Measurements from ENCODE around the gene USP17L29. TPM values are rescaled to one million over a fixed set of nuclear protein-coding genes. Genes with fewer than 3 reads are reported as not detected.
A peak's percentile ranks its signal among the peaks of the same experiment; 100 is the strongest.
"Not testable (repeated sequence)": the region's sequence is repeated elsewhere in the genome, so short reads cannot be mapped to it uniquely, and the experiment has no call there.

Gene USP17L29
- not detected for total RNA-seq

- H3K27ac Mint-ChIP-seq; H3K9me3 Mint-ChIP-seq; H3K27me3 Mint-ChIP-seq; H3K4me1 Mint-ChIP-seq; H3K36me3 Mint-ChIP-seq (ENCODE audit: low read depth); ATAC-seq (replicated peaks); H3K4me3 Mint-ChIP-seq: not testable (repeated sequence)
Observed at GRCh38 chr4:9353338-9353737, at the start of gene USP17L29. USP17L29 (plus strand) TSS chr4:9353638; CDS start chr4:9353638, 0 bp downstream.

DNA sequence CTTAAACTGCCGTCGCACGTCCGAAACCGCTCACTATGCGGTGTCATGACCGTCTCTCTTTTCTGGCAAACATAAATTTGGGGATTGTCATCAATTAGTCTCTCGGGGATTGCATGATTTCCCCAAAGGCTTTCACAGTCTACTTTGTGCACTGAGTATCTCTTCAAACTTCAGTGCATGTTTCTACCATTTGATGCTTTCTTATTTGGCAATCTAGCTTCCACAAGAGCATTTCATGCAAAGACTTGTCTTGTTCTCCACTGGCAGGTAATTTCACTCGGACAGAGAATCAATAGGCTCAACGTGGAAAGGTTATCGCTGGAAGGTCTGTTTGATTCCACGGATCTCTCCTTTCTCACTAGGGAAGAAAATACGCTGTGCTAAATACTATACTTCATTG lies 29.2 kb upstream of the USP17L29 start:
- not testable (repeated sequence) for H3K4me3 Mint-ChIP-seq; H3K4me1 Mint-ChIP-seq; H3K27me3 Mint-ChIP-seq; H3K27ac Mint-ChIP-seq; ATAC-seq (replicated peaks); H3K9me3 Mint-ChIP-seq; H3K36me3 Mint-ChIP-seq (ENCODE audit: low read depth)

DNA sequence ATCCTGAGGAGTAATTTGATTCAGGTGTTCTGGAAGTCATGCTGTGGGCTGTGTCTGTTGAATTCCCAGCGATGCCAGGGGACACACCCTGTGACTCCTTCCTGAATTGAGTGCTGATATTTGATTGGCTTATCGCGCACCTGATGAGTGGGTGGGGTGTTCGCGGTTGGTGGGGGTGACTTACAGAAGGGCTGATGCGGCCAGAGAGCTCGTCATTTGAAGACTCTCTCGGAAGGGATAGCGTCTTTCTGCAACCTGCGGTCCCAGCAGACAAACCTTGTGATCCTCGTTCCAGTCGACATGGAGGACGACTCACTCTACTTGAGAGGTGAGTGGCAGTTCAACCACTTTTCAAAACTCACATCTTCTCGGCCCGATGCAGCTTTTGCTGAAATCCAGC lies 28.6 kb upstream of the USP17L29 start, which contains the start of gene USP17L24:
USP17L24 (plus strand) TSS at position 301 of the 400 bp plus-strand sequence; CDS start at position 301, 0 bp downstream.
- H3K27ac Mint-ChIP-seq; H3K4me1 Mint-ChIP-seq; ATAC-seq (replicated peaks); H3K4me3 Mint-ChIP-seq; H3K36me3 Mint-ChIP-seq (ENCODE audit: low read depth); H3K27me3 Mint-ChIP-seq; H3K9me3 Mint-ChIP-seq: not testable (repeated sequence)

GRCh38 chr4:9329611-9330010 lies 23.8 kb upstream of the USP17L29 start, which contains the start of gene USP17L25:
USP17L25 (plus strand) TSS chr4:9329911; CDS start chr4:9329911, 0 bp downstream.
- not testable (repeated sequence) for H3K9me3 Mint-ChIP-seq; H3K27me3 Mint-ChIP-seq; ATAC-seq (replicated peaks); H3K27ac Mint-ChIP-seq; H3K4me1 Mint-ChIP-seq; H3K4me3 Mint-ChIP-seq; H3K36me3 Mint-ChIP-seq (ENCODE audit: low read depth)

GRCh38 chr4:9334358-9334757 lies 19.1 kb upstream of the USP17L29 start, which contains the start of gene USP17L26:
USP17L26 (plus strand) TSS chr4:9334658; CDS start chr4:9334658, 0 bp downstream.
- H3K27ac Mint-ChIP-seq; H3K4me1 Mint-ChIP-seq; H3K27me3 Mint-ChIP-seq; H3K9me3 Mint-ChIP-seq; H3K4me3 Mint-ChIP-seq; ATAC-seq (replicated peaks); H3K36me3 Mint-ChIP-seq (ENCODE audit: low read depth): not testable (repeated sequence)

GRCh38 chr4:9339103-9339502 lies 14.3 kb upstream of the USP17L29 start, which contains the start of gene USP17L5:
USP17L5 (plus strand) TSS chr4:9339403; CDS start chr4:9339403, 0 bp downstream.
- not testable (repeated sequence) for H3K4me3 Mint-ChIP-seq; H3K4me1 Mint-ChIP-seq; ATAC-seq (replicated peaks); H3K36me3 Mint-ChIP-seq (ENCODE audit: low read depth); H3K27me3 Mint-ChIP-seq; H3K9me3 Mint-ChIP-seq; H3K27ac Mint-ChIP-seq

DNA sequence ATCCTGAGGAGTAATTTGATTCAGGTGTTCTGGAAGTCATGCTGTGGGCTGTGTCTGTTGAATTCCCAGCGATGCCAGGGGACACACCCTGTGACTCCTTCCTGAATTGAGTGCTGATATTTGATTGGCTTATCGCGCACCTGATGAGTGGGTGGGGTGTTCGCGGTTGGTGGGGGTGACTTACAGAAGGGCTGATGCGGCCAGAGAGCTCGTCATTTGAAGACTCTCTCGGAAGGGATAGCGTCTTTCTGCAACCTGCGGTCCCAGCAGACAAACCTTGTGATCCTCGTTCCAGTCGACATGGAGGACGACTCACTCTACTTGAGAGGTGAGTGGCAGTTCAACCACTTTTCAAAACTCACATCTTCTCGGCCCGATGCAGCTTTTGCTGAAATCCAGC lies 9.6 kb upstream of the USP17L29 start, which contains the start of gene USP17L27:
USP17L27 (plus strand) TSS at position 301 of the 400 bp plus-strand sequence; CDS start at position 301, 0 bp downstream.
- H3K9me3 Mint-ChIP-seq; H3K27me3 Mint-ChIP-seq; H3K36me3 Mint-ChIP-seq (ENCODE audit: low read depth); H3K27ac Mint-ChIP-seq; H3K4me3 Mint-ChIP-seq; ATAC-seq (replicated peaks); H3K4me1 Mint-ChIP-seq: not testable (repeated sequence)

DNA sequence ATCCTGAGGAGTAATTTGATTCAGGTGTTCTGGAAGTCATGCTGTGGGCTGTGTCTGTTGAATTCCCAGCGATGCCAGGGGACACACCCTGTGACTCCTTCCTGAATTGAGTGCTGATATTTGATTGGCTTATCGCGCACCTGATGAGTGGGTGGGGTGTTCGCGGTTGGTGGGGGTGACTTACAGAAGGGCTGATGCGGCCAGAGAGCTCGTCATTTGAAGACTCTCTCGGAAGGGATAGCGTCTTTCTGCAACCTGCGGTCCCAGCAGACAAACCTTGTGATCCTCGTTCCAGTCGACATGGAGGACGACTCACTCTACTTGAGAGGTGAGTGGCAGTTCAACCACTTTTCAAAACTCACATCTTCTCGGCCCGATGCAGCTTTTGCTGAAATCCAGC lies 4.8 kb upstream of the USP17L29 start, which contains the start of gene USP17L28:
USP17L28 (plus strand) TSS at position 301 of the 400 bp plus-strand sequence; CDS start at position 301, 0 bp downstream.
- H3K36me3 Mint-ChIP-seq (ENCODE audit: low read depth); H3K4me1 Mint-ChIP-seq; H3K9me3 Mint-ChIP-seq; H3K27ac Mint-ChIP-seq; ATAC-seq (replicated peaks); H3K27me3 Mint-ChIP-seq; H3K4me3 Mint-ChIP-seq: not testable (repeated sequence)

DNA sequence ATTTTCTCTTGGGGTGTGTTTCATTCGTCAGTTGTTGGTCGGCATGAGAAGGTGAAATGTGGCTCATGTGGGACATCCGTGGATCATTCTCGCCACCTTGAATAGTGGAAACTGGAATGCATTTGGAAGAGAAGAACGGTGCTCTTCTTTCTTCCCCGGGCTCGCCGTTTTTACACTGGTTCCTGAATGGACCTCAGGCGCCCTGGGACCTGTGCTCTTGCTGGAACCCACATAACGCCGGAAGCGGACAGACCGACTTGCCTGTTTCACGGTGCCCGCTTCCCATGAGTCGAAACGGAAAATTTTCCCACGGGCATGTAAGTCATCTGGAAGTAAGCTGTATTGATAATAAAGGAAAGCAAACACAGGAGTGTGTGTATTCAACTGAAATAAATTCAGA lies 2.6 kb upstream of the USP17L29 start:
- H3K27ac Mint-ChIP-seq; ATAC-seq (replicated peaks); H3K4me1 Mint-ChIP-seq; H3K9me3 Mint-ChIP-seq; H3K4me3 Mint-ChIP-seq; H3K27me3 Mint-ChIP-seq; H3K36me3 Mint-ChIP-seq (ENCODE audit: low read depth): not testable (repeated sequence)

- not testable (repeated sequence) for H3K27ac Mint-ChIP-seq; H3K4me1 Mint-ChIP-seq; H3K36me3 Mint-ChIP-seq (ENCODE audit: low read depth); H3K4me3 Mint-ChIP-seq; H3K9me3 Mint-ChIP-seq; ATAC-seq (replicated peaks); H3K27me3 Mint-ChIP-seq
Observed at GRCh38 chr4:9362829-9363228, 9.4 kb downstream of the USP17L29 start, which contains the start of gene USP17L30. USP17L30 (plus strand) TSS chr4:9363129; CDS start chr4:9363129, 0 bp downstream.

DNA sequence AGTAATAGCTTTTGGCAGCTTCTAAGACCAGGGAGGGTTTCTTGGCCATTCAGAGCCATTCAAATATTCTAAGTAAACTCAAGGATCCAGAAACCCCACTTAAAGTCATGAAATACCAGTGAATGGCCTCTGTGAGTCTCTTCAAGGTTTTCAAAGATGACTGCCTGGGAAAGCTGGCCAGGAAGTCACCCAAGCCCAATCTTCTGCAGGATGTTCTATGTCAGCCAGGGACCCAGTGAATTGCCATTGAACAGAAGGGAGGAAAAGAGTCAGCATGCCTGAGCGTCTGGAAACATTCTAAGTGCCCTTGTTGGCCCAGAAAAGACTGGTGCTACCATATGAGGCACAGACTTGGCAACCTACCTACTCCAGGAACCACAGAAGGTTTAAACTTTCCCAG lies 26.4 kb downstream of the USP17L29 start:
- not testable (repeated sequence) for H3K36me3 Mint-ChIP-seq (ENCODE audit: low read depth); ATAC-seq (replicated peaks); H3K9me3 Mint-ChIP-seq; H3K4me1 Mint-ChIP-seq; H3K27me3 Mint-ChIP-seq; H3K4me3 Mint-ChIP-seq; H3K27ac Mint-ChIP-seq

DNA sequence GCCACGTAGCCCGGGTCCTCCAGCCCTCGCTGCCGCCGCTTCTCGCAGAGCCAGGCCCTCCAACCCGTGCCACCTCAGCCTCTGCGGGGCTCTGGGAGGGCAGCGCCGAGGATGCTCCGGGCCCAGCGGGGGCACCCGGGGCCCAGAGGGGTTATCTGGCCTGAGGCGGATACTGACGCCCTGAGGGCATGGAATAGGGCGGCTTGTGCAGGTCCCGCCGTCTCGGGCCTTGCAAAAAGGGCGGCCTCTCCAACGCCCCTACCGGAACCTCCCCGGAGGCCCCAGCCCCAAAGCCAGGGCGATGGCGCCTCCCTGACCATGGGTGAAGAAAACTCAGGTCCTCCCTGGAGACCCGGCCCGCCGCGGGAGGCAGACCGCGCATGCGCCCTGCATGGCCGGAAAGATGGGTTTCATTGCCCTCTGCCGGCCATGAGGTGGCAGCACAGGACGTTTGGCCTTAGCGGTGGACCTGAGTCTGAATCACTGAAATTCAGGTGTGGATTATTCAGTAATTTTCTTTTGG lies 27.6 kb downstream of the USP17L29 start:
- ATAC-seq (replicated peaks); H3K36me3 Mint-ChIP-seq (ENCODE audit: low read depth); H3K27me3 Mint-ChIP-seq; H3K27ac Mint-ChIP-seq; H3K4me1 Mint-ChIP-seq; H3K9me3 Mint-ChIP-seq: not testable (repeated sequence)
- H3K4me3 Mint-ChIP-seq, result peak overlapping the region; percentile 30

- Mint-ChIP-seq H3K4me1 (no peaks in the 10 kb centered on the region), H3K9me3 (no peaks in the 10 kb centered on the region), H3K4me3 (no peak overlapping the region), H3K27ac (no peak overlapping the region), H3K36me3 (ENCODE audit: low read depth) (no peaks in the 10 kb centered on the region), H3K27me3 (no peaks in the 10 kb centered on the region)
- ATAC-seq (replicated peaks), result no peak
Observed at GRCh38 chr4:9384126-9384525, 30.7 kb downstream of the USP17L29 start.

- not testable (repeated sequence) for H3K4me1 Mint-ChIP-seq; H3K27me3 Mint-ChIP-seq; H3K36me3 Mint-ChIP-seq (ENCODE audit: low read depth); H3K27ac Mint-ChIP-seq; H3K9me3 Mint-ChIP-seq; H3K4me3 Mint-ChIP-seq; ATAC-seq (replicated peaks)
Observed at GRCh38 chr4:9389001-9389400, 35.6 kb downstream of the USP17L29 start.

All from activated T-helper 17 cell treated with anti-CD3 and anti-CD28 coated beads, Interleukin-2, amount 50 U/mL, for 72 hours (primary cell).